Neural crest cell (in vitro differentiated cells): ENCODE results near the gene MUC5B. TPM values are rescaled to one million over a fixed set of nuclear protein-coding genes. Genes with fewer than 3 reads are reported as not detected.
A peak's percentile ranks its signal among the peaks of the same experiment; 100 is the strongest.

ENCODE experiments used
- DNase-seq: peaks from one replicate; pipeline ENCODE4 v3.0.0; 2021; ENCODE audit warnings: low read depth, mixed read lengths, low spot score
- H3K27ac Mint-ChIP-seq: one replicate; pipeline ENCODE4 v1.8.0; 2021; ENCODE audit warnings: mild to moderate bottlenecking, mixed read lengths; ENCODE audit not compliant: unreplicated experiment
- H3K27me3 Mint-ChIP-seq: 2 replicates; pipeline ENCODE4 v1.8.0; 2021; ENCODE audit warnings: low read depth, mild to moderate bottlenecking, mixed read lengths
- H3K36me3 Mint-ChIP-seq: 2 replicates; pipeline ENCODE4 v1.8.0; 2021; ENCODE audit warnings: low read depth, mild to moderate bottlenecking, mixed read lengths
- H3K4me1 Mint-ChIP-seq: 2 replicates; pipeline ENCODE4 v1.8.0; 2021; ENCODE audit warnings: mixed read lengths
- H3K4me3 Mint-ChIP-seq: one replicate; pipeline ENCODE4 v1.8.0; 2021; ENCODE audit warnings: mild to moderate bottlenecking, mixed read lengths
- H3K9me3 Mint-ChIP-seq: 2 replicates; pipeline ENCODE4 v1.8.0; 2021; ENCODE audit warnings: mixed read lengths
- CTCF ChIP-seq: fragments of 200-600 bp; sonication (generic); conservative IDR thresholded peaks from 2 replicates; pipeline ENCODE4 v1.5.0; 2021; ENCODE audit warnings: antibody characterized with exemption, mild to moderate bottlenecking
- total RNA-seq: library from RNA; stranded (reverse); gene quantifications from 2 replicates; pipeline ENCODE4 v1.2.1, GENCODE V29; 2021

The MUC5B gene
- total RNA-seq, 1 donor from 2014 or later: 0.42 TPM

- Mint-ChIP-seq H3K4me3 (no peak overlapping the region), H3K27ac (peak overlapping the region; percentile 88), H3K4me1 (no peaks in the 10 kb centered on the region), H3K27me3 (no peaks in the 10 kb centered on the region), H3K9me3 (no peaks in the 10 kb centered on the region), H3K36me3 (peaks cover 3% of the 10 kb centered on the region)
- DNase-seq: no peak
- no peak for TF ChIP-seq CTCF
Measured at GRCh38 chr11:1292018-1292643, 69.3 kb downstream of the MUC5B start.

- no peaks in the 10 kb centered on the region for H3K4me1 Mint-ChIP-seq
- H3K27me3 Mint-ChIP-seq: no peaks in the 10 kb centered on the region
- no peak for DNase-seq
- TF ChIP-seq CTCF: no peak
- H3K27ac Mint-ChIP-seq: peak overlapping the region; percentile 88
- no peak overlapping the region for H3K4me3 Mint-ChIP-seq
- H3K9me3 Mint-ChIP-seq: no peaks in the 10 kb centered on the region
- H3K36me3 Mint-ChIP-seq: peaks cover 3% of the 10 kb centered on the region
Measured at GRCh38 chr11:1292644-1293618, 70.1 kb downstream of the MUC5B start.

- Mint-ChIP-seq H3K4me1 (no peaks in the 10 kb centered on the region), H3K4me3 (peak overlapping the region; percentile 41), H3K27ac (no peak overlapping the region), H3K36me3 (peaks cover 3% of the 10 kb centered on the region), H3K27me3 (no peaks in the 10 kb centered on the region), H3K9me3 (no peaks in the 10 kb centered on the region)
- DNase-seq: no peak
- peak; percentile 23 for TF ChIP-seq CTCF
Measured at GRCh38 chr11:1293619-1294015, 70.8 kb downstream of the MUC5B start.

- Mint-ChIP-seq H3K27me3 (no peaks in the 10 kb centered on the region), H3K36me3 (peaks cover 3% of the 10 kb centered on the region), H3K4me1 (peaks cover 9% of the 10 kb centered on the region), H3K27ac (no peak overlapping the region), H3K9me3 (no peaks in the 10 kb centered on the region), H3K4me3 (no peak overlapping the region)
- DNase-seq: no peak
- no peak for TF ChIP-seq CTCF
Measured at GRCh38 chr11:1295086-1295485, 72.2 kb downstream of the MUC5B start.

GRCh38 chr11:1295591-1295990, 72.7 kb downstream of the MUC5B start:
- peaks cover 3% of the 10 kb centered on the region for H3K36me3 Mint-ChIP-seq
- TF ChIP-seq CTCF: no peak
- peaks cover 9% of the 10 kb centered on the region for H3K4me1 Mint-ChIP-seq
- H3K27me3 Mint-ChIP-seq: no peaks in the 10 kb centered on the region
- no peaks in the 10 kb centered on the region for H3K9me3 Mint-ChIP-seq
- H3K27ac Mint-ChIP-seq: no peak overlapping the region
- no peak for DNase-seq
- H3K4me3 Mint-ChIP-seq: no peak overlapping the region
